ENCODE results near the gene CCDC3.

DNA sequence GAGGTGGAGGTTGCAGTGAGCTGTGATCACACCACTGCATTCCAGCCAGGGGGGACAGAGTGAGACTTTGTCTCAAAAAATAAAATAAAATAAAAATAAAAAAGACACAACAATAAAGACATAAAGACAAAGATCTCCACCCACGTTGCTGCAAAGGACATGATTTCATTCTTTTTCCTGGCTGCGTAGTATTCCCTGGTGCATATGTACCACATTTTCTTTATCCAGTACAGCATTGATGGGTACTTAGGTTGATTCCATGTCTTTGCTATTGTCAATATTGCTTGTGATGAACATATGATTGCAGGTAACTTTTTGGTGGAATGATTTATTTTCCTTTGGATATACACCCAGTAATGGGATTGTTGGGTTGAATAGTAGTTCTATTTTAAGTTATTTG is 42.0 kb upstream of the CCDC3 start:
- no peak for TF ChIP-seq CTCF (conservative IDR thresholded peaks at IDR 0.05; ENCODE audit: low read depth, low read length)
- no peak for TF ChIP-seq MXI1 (IDR thresholded peaks at IDR 0.05; ENCODE audit: borderline replicate concordance, low read depth, low read length)
- TF ChIP-seq RAD21 (IDR thresholded peaks at IDR 0.05; ENCODE audit: low read length): no peak
- no peak for TF ChIP-seq CEBPB (IDR thresholded peaks at IDR 0.05; ENCODE audit: low read depth, low read length)
- no peak for TF ChIP-seq SMC3 (IDR thresholded peaks at IDR 0.05; ENCODE audit: low read depth, low read length)
- TF ChIP-seq POLR2A (IDR thresholded peaks at IDR 0.05; ENCODE audit: low read depth, low read length): no peak
- TF ChIP-seq CHD1 (IDR thresholded peaks at IDR 0.05; ENCODE audit: low read depth, low read length): no peak
- TF ChIP-seq FOS (IDR thresholded peaks at IDR 0.05; ENCODE audit: low read depth, low read length): no peak
- no peak for TF ChIP-seq USF2 (IDR thresholded peaks at IDR 0.05; ENCODE audit: low read depth, low read length)
- TF ChIP-seq BHLHE40 (IDR thresholded peaks at IDR 0.05; ENCODE audit: low read depth, low read length): no peak
- no peak for TF ChIP-seq RFX5 (IDR thresholded peaks at IDR 0.05; ENCODE audit: low read depth, low read length)
- TF ChIP-seq, protein P1, sequence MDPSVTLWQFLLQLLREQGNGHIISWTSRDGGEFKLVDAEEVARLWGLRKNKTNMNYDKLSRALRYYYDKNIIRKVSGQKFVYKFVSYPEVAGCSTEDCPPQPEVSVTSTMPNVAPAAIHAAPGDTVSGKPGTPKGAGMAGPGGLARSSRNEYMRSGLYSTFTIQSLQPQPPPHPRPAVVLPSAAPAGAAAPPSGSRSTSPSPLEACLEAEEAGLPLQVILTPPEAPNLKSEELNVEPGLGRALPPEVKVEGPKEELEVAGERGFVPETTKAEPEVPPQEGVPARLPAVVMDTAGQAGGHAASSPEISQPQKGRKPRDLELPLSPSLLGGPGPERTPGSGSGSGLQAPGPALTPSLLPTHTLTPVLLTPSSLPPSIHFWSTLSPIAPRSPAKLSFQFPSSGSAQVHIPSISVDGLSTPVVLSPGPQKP (IDR thresholded peaks at IDR 0.05; ENCODE audit: borderline replicate concordance, low read depth, low read length): no peak
- TF ChIP-seq MAFK (IDR thresholded peaks at IDR 0.05; ENCODE audit: low read depth, low read length): no peak
